ENCODE results near the gene ULK4.

Gene ULK4

DNA sequence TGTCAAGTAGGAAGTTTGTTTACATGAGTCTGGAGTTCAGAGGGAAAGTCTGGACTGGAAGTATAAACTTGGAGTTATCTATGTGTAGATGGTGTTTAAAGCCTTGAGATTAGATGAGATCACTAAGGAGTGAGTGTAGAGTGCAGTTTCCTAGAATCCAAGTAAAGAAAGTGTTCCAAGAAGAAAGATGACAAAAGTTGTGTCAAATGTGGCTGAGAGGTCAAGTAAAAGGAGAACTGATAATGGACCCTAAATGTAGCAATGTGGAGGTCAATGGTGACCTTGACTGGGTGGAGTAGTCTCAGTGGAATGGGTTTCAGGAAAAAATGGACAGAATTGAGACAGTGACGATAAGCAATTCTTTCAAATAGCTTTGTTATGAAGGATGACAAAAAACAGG, 39.9 kb upstream of the ULK4 start:
- in situ Hi-C loops (cut with MboI; ENCODE audit: low sequenced_read_pairs, unreplicated experiment): no loop called here
- TF ChIP-seq, protein P1, sequence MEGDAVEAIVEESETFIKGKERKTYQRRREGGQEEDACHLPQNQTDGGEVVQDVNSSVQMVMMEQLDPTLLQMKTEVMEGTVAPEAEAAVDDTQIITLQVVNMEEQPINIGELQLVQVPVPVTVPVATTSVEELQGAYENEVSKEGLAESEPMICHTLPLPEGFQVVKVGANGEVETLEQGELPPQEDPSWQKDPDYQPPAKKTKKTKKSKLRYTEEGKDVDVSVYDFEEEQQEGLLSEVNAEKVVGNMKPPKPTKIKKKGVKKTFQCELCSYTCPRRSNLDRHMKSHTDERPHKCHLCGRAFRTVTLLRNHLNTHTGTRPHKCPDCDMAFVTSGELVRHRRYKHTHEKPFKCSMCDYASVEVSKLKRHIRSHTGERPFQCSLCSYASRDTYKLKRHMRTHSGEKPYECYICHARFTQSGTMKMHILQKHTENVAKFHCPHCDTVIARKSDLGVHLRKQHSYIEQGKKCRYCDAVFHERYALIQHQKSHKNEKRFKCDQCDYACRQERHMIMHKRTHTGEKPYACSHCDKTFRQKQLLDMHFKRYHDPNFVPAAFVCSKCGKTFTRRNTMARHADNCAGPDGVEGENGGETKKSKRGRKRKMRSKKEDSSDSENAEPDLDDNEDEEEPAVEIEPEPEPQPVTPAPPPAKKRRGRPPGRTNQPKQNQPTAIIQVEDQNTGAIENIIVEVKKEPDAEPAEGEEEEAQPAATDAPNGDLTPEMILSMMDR (IDR thresholded peaks at IDR 0.05; ENCODE audit: borderline replicate concordance, control extremely low read depth, extremely low read depth, insufficient read depth, missing control alignments): no peak
- no peak for DNase-seq (ENCODE audit: low spot score)

DNA sequence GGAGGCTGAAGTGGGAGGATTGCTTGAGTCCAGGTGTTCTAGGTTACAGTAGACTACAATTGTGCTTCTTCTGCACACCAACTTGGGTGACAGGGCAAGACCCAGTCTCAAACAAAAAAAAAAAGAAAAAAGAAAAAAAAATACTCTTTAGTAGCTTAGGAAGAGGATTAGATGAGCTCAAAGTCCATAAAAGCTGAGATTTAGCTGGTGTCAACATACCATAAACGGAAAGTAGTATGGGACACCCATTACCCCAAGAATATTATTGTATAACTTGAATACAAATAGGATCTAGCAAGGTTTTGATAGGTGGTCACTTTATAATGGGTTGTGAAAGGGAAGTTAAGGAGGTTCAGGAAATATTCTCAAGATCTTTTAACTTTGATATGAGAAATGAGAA, 38.0 kb upstream of the ULK4 start:
- TF ChIP-seq, protein P1 (IDR thresholded peaks at IDR 0.05; ENCODE audit: borderline replicate concordance, control extremely low read depth, extremely low read depth, insufficient read depth, missing control alignments): no peak
- in situ Hi-C loops (cut with MboI; ENCODE audit: low sequenced_read_pairs, unreplicated experiment): no loop called here
- no peak for DNase-seq (ENCODE audit: low spot score)

DNA sequence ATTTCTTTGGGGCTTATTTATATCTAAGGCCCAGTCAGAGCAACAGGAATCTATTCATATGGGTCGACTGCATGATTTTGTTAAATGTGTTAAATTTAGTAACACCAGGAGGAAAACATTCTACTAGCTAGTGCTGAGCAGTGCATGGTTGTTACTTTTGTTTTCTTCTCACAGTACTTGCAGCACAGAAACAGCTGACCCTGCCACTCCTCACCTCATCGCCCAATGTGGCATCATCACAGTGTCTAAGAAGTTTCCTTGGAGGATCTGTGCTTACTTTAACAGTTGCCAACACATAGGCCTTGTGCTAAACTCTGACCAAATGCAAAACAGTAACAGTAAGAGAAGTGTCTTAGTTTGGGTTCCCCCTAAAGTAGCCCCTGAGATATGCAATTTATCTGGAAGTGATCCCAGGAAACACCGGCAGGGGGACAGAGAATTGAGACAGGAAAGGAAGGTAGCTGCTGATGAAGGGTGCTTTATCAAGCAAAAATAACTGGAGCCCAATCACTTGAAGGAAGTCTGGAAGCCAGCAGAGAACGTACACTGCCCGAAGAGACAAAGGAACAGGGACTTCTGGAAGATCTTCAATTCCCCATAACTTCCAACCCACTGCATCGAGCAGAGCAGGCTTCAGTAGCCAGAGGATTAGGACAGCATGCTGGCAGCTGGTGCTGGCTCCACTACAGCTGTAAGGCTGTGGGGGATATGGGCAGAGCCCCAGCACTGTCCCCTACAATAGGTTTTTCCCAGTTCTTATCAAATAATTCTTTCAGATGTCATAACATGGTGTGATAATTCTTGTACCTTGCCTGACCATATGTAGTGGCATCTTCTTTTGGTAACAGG, 36.0 kb upstream of the ULK4 start:
- TF ChIP-seq, protein P1 (IDR thresholded peaks at IDR 0.05; ENCODE audit: borderline replicate concordance, control extremely low read depth, extremely low read depth, insufficient read depth, missing control alignments): no peak
- in situ Hi-C loops (cut with MboI; ENCODE audit: low sequenced_read_pairs, unreplicated experiment): no loop called here
- DNase-seq (ENCODE audit: low spot score): no peak

DNA sequence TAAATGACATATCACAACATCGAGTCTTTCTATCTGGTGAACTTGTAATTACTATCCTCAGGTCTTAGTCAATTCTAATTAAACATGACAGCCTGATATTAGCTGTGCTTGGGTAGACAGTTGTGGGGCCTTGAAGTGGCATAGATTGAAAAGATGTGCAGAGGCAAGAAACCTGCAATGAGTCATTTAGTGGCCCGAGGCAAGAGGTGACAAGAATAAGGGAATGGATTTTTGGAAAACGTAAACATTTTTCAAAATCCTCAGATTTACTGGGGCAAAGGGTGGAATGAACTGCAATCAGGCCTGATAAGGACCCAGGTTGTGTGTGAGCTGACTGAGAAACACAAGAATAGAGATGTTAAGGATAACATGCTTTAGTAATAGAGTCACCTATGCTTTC, 29.5 kb upstream of the ULK4 start:
- in situ Hi-C loops (cut with MboI; ENCODE audit: low sequenced_read_pairs, unreplicated experiment): no loop called here

DNA sequence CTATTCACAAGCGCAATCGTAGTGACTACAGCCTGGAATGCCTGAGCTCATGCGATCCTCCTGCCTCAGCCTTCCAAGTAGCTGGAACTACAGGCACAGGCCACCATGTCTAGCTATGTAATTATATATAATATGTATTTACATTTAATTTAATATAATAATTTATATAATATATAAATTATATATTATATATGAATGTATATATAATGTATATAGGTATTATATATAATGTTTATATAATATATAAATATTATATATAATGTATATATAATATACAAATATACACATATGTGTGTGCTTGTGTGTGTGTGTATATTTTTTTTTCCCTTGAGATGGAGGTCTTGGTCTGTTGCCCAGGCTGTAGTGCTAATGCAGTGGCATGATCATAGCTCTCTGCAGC, 27.6 kb upstream of the ULK4 start:
- in situ Hi-C loops (cut with MboI; ENCODE audit: low sequenced_read_pairs, unreplicated experiment): no loop called here
- DNase-seq (ENCODE audit: low spot score): no peak
- TF ChIP-seq, protein P1 (IDR thresholded peaks at IDR 0.05; ENCODE audit: borderline replicate concordance, control extremely low read depth, extremely low read depth, insufficient read depth, missing control alignments): no peak

More for the DNA sequence above, 29.5 kb upstream of the ULK4 start:
- TF ChIP-seq, protein P1 (IDR thresholded peaks at IDR 0.05; ENCODE audit: borderline replicate concordance, control extremely low read depth, extremely low read depth, insufficient read depth, missing control alignments): no peak
- DNase-seq (ENCODE audit: low spot score): no peak

DNA sequence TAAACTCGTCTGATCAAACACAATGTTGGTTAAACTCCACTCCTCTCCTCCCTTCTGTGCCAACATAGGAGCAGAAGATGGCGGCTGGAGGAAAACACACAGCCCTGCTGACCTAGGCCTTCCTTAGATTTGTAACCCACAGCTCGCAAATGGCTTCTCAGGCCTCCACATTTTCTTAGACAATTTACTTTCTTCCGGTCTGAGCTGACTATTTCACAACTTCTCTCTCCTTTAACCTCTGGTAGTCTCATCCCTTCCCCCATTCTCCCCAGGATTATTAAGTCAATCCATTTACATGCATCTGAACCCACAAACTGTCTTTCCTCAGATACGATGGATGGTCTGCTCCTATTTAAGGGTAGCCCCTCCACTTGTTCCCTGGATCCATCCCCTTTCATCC, 25.7 kb upstream of the ULK4 start:
- TF ChIP-seq, protein P1 (IDR thresholded peaks at IDR 0.05; ENCODE audit: borderline replicate concordance, control extremely low read depth, extremely low read depth, insufficient read depth, missing control alignments): no peak
- DNase-seq (ENCODE audit: low spot score): no peak
- in situ Hi-C loops (cut with MboI; ENCODE audit: low sequenced_read_pairs, unreplicated experiment): no loop called here

All from GM13976 (cell line).